GM19023 (cell line): ENCODE data around the gene BAMBI.

Experiments used
- ATAC-seq: cut with Tn5 transposase; IDR thresholded peaks from one replicate; pipeline ENCODE4 v1.9.1; 2021; ENCODE audit warnings: mild to moderate bottlenecking, moderate library complexity; ENCODE audit not compliant: unreplicated experiment

BAMBI gene

GRCh38 chr10:28674782-28675181, 2.5 kb upstream of the BAMBI start:
- no peak for ATAC-seq

DNA sequence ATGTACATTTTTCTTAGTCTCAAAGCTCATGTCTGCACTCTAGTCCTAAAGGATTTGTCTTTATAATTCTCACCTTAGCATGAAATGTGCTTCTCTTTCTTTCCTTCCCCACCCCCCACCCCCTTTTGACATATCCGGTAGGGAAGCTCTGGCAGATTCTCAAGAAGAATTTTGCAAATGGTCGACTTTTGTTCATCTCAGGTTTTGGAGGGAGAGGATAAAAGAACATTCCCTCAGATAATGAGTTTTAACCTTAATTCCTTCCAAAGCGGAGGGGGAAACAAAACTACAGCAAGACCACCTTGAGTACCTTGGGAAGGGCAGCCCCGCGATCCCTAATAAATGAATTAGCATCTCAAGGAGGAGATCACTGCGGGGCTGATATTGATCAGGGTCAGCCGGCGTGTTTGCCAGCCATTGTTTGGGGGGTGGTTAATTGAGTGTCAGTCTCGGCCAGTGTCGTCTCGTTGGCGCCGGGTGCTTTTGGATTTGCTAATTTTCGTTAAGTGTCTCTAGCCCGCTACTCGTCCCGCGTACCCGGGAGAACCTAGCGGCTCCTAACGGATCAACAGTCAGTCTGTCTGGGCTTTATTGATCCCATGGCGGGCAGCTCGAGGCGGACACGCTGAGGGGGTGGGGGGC, 874 bp upstream of the BAMBI start:
- peak; percentile 0 for ATAC-seq

GRCh38 chr10:28677888-28678686, 766 bp downstream of the BAMBI start:
- no peak for ATAC-seq

GRCh38 chr10:28678687-28679457, 1.6 kb downstream of the BAMBI start:
- no peak for ATAC-seq

DNA sequence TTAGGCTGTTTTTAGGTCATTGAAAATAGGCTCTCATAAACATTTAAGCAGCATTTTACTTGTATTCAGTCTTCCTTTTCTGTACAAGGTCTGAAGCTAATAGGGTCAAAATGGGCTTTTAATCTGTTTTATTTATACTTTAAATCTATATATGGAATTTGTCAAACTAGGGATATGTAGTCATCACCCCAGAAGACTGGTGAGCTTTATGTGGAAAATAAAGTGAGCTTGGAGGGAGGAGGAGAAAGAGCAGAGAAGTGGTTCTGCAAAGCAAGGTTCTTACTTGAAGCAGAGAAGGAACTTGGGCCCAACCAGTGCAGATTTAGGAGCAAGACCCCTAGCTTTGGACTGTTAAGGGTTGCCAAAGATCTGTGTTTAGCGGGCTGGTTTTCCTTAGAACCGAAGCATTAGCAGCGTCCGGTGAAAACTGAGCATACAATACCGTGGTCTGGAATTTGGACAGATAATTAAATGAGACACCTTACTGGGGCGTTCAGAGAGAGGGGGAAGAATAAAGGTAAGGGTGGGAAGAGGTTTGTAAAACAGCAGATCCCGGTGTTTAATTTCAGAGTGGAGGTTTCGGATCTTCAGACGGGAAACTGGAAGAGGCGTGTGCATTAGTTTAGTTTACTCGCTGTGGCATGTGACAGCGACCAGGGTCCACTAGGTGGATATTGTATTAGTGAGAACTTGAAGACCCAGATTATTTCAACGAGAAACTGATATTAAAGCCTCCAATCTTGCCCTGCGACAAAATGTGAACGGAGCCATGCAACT, 2.4 kb downstream of the BAMBI start:
- ATAC-seq: no peak

DNA sequence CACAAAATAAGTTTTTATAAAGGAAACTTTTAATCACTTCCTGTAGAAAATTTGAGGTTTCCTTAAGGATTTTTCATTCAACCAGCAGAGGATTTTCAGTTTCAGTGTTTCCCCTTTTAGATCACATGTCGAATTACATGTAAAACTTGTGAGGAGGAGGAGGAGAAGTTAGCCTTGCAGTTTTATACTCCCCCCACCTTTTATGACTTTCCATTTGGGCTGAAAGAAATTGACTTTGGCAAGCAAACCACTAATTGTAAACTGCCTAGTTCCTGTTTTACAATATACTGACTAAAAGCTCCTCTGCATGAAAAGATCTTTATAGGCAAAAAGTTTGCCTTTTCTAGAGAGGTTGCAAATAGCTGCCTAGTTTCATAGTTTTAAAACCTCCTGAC, 3.0 kb downstream of the BAMBI start:
- ATAC-seq: no peak

DNA sequence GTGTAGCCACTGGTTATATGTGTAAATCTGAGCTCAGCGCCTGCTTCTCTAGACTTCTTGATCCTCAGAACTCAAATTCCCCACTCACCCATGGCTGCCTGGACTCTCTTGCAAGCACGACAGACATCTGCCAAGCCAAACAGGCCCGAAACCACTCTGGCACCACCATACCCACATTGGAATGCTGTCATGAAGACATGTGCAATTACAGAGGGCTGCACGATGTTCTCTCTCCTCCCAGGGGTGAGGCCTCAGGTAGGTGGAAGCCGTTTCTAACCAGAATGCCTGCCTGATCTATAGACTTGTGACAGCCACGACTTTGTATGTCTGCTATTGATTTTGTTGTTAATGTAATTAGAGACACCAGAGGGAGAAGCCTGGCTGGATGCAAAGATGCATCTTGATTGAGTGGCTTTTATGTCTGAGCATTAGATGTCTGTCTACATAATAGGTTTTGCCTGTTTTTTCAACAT, 4.0 kb downstream of the BAMBI start:
- no peak for ATAC-seq

- ATAC-seq: no peak
Observed at GRCh38 chr10:28681928-28682750, 4.8 kb downstream of the BAMBI start.

DNA sequence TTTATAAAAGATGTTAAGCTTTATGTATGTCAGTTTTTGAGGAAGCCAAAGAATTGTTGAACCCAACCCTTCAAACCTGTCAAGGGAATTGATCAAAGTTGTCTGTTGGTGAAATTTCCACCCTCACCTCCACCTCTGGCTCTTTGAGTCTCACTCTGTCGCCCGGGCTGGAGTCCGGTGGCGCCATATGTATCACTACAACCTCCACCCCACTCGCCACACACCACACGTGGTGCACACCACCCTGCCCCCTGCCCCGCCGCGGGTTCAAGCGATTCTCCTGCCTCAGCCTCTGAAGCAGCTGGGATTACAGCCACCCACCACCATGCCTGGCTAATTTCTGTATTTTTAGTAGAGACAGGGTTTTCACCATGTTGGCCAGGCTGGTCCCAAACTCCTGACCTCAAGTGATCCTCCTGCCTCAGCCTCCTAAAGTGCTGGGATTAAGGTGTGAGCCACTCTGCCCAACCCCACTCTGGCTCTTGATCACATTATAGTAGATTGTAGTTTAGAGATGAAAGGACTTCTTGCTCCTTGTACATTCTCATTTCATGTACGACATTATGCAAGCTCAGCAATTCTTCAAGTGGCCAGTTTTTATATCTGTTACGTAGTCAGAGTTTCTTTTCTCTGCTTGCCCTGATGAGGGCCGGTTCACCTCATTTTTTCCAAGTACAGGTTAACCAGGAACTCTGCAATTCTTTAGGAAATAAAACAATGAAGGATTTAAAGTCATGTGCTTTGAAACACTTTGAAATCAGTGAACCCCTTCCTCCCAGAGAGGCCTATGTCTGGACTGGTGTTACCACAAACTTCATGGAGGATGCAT, 7.0 kb downstream of the BAMBI start:
- no peak for ATAC-seq

DNA sequence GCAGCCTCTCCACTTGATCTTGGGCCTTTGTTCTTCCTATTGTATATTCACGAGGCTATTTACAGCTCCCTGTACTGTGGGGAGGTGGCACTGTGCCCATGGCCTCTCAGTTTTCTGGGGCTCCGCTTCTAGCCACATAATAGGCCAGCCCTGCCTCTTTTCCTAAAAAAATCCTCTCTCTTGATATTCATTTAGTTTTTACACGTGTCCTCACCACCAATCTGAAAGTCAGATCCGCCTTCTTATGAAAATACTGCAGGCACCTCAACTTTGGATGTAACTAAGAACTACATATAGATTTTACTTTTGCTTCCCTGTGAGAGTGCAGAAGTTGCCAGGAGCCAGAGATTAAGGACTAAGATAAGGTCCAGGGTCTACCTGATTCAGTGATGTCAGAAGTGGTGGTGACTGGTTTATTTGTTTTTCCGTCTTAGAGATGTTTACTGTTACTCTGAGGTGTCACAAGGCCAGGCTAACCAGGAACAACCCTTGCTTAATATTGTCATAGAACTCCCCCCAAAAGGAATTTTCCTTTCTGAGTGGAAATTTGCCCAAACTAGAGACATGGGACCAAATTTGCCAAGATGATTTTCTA, 7.8 kb downstream of the BAMBI start:
- ATAC-seq: no peak

DNA sequence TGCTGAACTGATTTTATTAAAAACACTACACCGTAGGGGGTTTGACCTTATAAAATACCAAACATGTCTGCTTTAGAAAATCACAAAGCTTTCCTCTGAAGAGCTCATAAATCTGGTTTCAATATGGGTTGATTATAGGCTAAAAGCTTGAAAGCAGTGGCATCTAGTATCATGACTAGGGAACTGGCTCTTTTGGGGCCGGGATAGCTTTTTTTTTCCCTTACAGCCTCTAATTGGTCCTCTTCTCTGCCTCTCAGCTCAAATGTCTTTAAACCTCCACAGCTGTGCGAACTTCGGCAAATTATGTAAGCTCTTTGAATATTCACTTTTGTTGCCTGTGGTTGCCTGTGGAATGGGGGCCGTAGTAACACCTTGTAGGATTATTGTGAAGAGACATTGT, 8.4 kb downstream of the BAMBI start:
- ATAC-seq: no peak

GRCh38 chr10:28686835-28687682, 9.7 kb downstream of the BAMBI start:
- no peak for ATAC-seq

- ATAC-seq: no peak
Observed at GRCh38 chr10:28687683-28688001, 10.3 kb downstream of the BAMBI start.

DNA sequence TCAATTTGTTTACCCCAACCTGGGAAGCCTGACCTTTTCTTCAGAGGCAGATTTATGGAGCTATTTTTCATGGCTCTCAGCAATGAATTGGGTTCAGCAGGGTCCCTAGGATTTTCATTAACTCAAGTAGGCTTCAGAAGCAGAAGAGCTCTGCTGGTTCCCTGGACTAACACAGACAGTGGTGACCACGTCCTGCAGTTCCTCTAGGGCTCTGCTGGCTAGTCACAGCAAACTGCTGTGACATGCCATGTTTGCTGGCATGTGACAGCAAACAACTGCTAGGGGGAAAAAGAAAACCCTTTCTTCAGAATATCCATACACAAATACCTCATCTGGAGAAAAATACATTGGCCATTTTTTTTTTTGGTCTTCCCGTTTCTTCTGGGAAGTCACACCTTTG, 13.2 kb downstream of the BAMBI start:
- no peak for ATAC-seq

DNA sequence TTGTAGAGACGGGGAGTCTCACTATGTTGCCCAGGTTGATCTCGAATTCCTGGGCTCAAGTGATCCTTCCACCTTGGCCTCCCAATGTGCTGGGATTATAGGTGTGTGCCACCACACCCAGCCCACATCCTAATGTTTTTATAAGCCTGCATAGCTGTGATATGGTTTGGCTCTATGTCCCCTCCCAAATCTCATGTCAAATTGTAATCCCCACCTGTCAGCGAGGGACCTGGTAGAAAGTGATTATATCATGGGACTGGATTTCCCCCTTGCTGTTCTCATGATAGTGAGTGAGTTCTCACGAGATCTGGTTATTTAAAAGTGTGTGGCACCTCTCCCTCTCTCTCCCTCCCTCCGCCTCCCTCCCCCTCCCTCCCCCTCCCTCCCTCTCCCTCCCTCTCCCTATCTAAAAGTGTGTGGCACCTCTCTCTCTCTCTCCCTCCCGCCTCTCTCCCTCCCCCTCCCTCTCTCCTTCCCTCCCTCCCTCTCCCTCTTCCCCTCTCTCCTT, 13.9 kb downstream of the BAMBI start:
- no peak for ATAC-seq

GRCh38 chr10:28692050-28692449, 14.7 kb downstream of the BAMBI start:
- no peak for ATAC-seq

DNA sequence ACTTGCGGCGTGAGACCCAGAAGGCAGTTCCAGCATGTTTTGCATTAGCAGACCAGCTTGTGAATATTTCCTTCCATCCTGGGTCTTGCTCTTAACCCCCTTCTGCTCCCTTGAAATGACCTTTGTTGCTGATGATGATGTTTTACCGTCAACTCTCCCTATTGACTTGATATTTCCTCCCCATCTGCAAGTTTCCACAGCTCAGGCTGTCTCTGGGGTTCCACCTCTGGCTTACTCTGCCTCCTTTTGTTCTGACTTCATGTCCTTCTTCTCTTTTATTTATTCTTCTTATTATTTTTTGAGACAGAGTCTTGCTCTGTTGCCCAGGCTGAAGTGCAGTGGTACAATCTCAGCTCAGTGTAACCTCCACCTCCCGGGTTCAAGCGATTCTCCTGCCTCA, 17.2 kb downstream of the BAMBI start:
- ATAC-seq: no peak

- no peak for ATAC-seq
Observed at GRCh38 chr10:28698075-28698474, 20.8 kb downstream of the BAMBI start.
